Measurements from ENCODE around the gene FTO. TPM values are rescaled to one million over a fixed set of nuclear protein-coding genes. Genes with fewer than 3 reads are reported as not detected.

FTO gene
- total RNA-seq, 4 donors from 2014 or later, result 98.1 to 127 (median 109) TPM

DNA sequence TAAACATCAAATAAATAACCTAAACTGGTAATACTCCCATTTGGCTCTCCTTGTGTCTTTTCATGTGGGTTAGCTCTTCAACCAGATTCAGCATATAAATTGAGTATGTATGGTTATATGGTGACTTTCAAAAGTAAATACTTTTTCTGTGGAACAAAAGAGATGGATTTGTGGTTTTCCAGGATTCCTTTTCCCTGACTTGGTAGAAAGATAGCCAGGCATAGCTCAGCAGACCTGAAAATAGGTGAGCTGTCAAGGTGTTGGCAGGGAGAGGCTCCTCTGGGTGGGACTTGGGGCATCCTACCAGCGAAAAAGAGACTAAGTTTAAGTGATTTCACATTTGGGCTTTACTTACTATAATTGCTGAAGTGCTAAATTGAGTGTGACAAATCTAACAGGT lies 80.3 kb downstream of the FTO start:
- Histone ChIP-seq H3K27me3 (no peaks in the 10 kb centered on the region), H3K36me3 (no peaks in the 10 kb centered on the region), H3K4me3 (no peak overlapping the region), H3K27ac (no peak overlapping the region), H3K4me1 (peaks cover 0 to 41% (median 4%) of the 10 kb centered on the region in 4 donors), H3K9me3 (no peaks in the 10 kb centered on the region)
- DNase-seq (ENCODE audit: low spot score in 2 of 2), result no peak
- 94 to 100% methylated on average over 1 of the region's 1 CpG for WGBS, 2 donors
- TF ChIP-seq EP300 (IDR thresholded peaks at IDR 0.05) (no peak), POLR2A (IDR thresholded peaks at IDR 0.05) (no peak)
- TF ChIP-seq, protein P1, sequence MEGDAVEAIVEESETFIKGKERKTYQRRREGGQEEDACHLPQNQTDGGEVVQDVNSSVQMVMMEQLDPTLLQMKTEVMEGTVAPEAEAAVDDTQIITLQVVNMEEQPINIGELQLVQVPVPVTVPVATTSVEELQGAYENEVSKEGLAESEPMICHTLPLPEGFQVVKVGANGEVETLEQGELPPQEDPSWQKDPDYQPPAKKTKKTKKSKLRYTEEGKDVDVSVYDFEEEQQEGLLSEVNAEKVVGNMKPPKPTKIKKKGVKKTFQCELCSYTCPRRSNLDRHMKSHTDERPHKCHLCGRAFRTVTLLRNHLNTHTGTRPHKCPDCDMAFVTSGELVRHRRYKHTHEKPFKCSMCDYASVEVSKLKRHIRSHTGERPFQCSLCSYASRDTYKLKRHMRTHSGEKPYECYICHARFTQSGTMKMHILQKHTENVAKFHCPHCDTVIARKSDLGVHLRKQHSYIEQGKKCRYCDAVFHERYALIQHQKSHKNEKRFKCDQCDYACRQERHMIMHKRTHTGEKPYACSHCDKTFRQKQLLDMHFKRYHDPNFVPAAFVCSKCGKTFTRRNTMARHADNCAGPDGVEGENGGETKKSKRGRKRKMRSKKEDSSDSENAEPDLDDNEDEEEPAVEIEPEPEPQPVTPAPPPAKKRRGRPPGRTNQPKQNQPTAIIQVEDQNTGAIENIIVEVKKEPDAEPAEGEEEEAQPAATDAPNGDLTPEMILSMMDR (IDR thresholded peaks at IDR 0.05), result no peak

DNA sequence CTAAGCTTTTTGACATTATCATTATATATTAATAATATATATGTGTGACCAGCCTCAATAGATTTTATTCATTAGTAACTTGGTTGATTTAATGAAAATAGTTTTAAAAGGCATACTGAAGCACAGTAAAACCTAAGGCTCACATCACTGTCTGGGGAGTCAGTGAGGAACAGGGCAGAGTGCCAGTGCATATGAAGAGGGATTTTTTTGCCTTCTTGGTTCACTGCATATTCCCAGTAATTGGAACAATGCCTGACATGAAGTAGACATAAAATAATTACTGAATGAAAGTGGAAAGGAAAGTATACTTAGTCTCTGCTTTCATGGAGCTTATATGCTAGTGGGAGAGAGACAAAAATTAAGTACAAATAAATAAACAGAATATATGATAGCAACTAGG lies 81.1 kb downstream of the FTO start:
- TF ChIP-seq EP300 (IDR thresholded peaks at IDR 0.05), result no peak
- H3K9me3 ChIP-seq, result no peaks in the 10 kb centered on the region
- H3K27me3 ChIP-seq, result no peaks in the 10 kb centered on the region
- no peak overlapping the region for H3K4me3 ChIP-seq
- H3K27ac ChIP-seq, result no peak overlapping the region
- H3K4me1 ChIP-seq, result peaks cover 0 to 36% (median 4%) of the 10 kb centered on the region in 4 donors
- H3K36me3 ChIP-seq, result no peaks in the 10 kb centered on the region
- DNase-seq (ENCODE audit: low spot score in 2 of 2), result no peak

DNA sequence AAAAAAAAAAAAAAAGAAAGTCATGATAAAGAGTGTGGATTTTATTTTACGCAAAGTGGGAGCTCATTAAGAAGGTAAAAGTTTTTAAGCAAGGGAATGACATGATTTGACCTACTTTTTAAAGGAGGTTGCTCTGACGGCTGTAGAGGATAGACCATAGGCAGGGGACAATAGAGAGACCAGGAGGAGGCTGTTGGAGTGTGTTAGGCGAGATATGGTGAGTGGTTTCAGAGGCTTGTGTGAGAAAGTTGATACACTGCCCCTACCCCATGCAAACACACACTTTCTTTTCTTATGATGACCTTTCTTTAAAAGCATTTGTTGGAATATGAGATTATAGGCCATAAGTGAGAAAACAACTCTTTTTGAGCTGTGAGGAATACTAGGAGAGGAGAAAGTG lies 82.0 kb downstream of the FTO start:
- Histone ChIP-seq H3K4me3 (no peak overlapping the region), H3K4me1 (peaks cover 0 to 38% (median 4%) of the 10 kb centered on the region in 4 donors), H3K27me3 (no peaks in the 10 kb centered on the region), H3K27ac (no peak overlapping the region), H3K9me3 (no peaks in the 10 kb centered on the region), H3K36me3 (no peaks in the 10 kb centered on the region)
- DNase-seq (ENCODE audit: low spot score in 2 of 2), result no peak
- 88% methylated on average over 3 of the region's 3 CpGs for WGBS, 2 donors
- TF ChIP-seq, protein P1 (IDR thresholded peaks at IDR 0.05), result no peak
- TF ChIP-seq EP300 (IDR thresholded peaks at IDR 0.05) (no peak), POLR2A (IDR thresholded peaks at IDR 0.05) (no peak)

DNA sequence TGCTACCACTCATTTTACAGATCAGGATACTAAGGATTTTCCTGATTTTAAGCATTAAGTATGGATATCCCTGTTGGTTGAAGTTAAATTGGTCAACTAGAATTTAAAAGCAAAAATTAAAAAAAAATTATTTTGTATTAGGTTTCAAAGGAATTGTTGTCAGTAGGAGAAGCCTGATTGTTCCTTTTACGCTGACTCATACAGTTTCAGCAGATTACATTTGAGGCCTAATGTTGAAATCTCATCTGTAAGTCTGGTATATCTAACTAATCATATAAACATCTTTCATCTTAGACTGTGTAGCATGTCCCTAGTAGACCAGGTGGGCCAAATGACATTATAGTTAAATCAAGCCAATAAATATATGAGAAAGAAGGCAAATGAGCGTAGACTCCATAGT lies 83.5 kb downstream of the FTO start:
- Histone ChIP-seq H3K4me1 (peaks cover 0 to 40% (median 4%) of the 10 kb centered on the region in 4 donors), H3K27me3 (no peaks in the 10 kb centered on the region), H3K9me3 (no peaks in the 10 kb centered on the region), H3K4me3 (no peak overlapping the region), H3K27ac (no peak overlapping the region), H3K36me3 (no peaks in the 10 kb centered on the region)
- 99 to 100% methylated on average over 2 of the region's 2 CpGs for WGBS, 2 donors
- no peak for DNase-seq (ENCODE audit: low spot score in 2 of 2)
- no peak for TF ChIP-seq EP300 (IDR thresholded peaks at IDR 0.05)
- TF ChIP-seq, protein P1 (IDR thresholded peaks at IDR 0.05), result no peak
- no peak for TF ChIP-seq POLR2A (IDR thresholded peaks at IDR 0.05)

DNA sequence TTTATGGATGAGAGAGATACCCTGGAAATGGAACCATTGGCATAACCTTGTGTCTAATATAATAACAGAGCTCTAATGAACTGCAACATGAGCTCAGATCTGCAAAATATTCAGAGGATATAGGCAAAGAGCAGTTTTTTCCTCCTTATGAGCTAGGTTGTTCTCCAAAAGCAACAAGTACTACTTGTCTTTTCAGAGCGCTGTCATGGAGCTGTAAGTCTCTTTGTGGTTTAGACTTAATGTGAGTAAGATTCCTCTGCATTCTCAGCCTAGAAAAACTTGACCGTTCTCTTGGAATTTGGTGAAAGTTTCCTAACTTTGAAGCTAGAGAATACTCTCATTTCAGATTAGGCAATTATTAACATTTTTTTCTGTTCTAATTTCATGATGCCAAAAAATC lies 85.2 kb downstream of the FTO start:
- H3K36me3 ChIP-seq, result no peaks in the 10 kb centered on the region
- H3K27me3 ChIP-seq, result no peaks in the 10 kb centered on the region
- H3K27ac ChIP-seq, result peak overlapping the region in 1 of 4 donors; percentile 48
- H3K9me3 ChIP-seq, result no peaks in the 10 kb centered on the region
- no peak for DNase-seq (ENCODE audit: low spot score in 2 of 2)
- H3K4me1 ChIP-seq, result peaks cover 0 to 47% (median 4%) of the 10 kb centered on the region in 4 donors
- TF ChIP-seq EP300 (IDR thresholded peaks at IDR 0.05) (no peak), POLR2A (IDR thresholded peaks at IDR 0.05) (no peak)
- TF ChIP-seq, protein P1 (IDR thresholded peaks at IDR 0.05), result no peak
- H3K4me3 ChIP-seq, result no peak overlapping the region
- 42 to 56% methylated on average over 2 of the region's 2 CpGs for WGBS, 2 donors

All from tibial nerve (tissue), 4 donors.